ENCODE results near the gene MOGAT3. TPM values are rescaled to one million over a fixed set of nuclear protein-coding genes. Genes with fewer than 3 reads are reported as not detected.

Gene MOGAT3
- total RNA-seq, 1 experiment from 2014 or later = 0.21 TPM

DNA sequence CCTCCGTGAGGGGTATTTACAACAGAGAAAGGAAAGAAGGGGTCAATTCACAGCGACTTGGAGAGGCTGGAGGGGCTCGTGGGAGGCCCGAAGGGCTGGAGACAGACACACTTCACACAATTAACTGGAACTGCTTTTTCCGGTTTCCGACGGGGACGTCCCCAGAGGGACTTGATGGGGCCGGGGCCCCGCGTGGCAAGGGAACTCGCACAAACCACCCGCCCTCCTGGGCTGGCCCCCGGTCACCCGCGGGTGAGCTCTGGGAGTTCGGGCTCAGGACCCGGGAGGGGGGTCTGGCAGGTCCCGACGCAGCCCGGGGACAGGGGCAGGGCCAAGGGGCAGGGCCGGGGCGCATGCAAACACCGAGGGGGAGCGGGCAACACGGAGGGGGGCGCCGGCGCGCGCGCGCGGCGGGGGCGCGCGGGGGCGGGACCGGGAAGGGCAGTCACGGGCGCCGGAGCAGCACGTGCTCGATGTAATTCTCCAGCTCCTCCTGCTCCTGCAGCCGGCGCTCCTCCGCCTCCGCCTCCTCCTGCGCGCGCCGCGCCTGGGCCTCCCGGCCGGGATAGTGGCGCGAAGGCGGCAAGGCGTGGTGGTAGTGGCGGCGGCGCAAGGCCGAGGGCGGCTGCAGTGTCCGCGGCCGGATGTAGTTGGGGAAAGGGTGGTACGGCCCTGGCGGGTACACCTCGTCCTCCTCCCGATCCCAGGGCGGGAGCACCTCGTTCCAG lies 38.1 kb downstream of the MOGAT3 start:
- DNase-seq (ENCODE audit: low read depth) = peak; percentile 62

- no peak for DNase-seq (ENCODE audit: low read depth)
Measured at GRCh38 chr7:101161692-101162471, 39.0 kb downstream of the MOGAT3 start.

DNA sequence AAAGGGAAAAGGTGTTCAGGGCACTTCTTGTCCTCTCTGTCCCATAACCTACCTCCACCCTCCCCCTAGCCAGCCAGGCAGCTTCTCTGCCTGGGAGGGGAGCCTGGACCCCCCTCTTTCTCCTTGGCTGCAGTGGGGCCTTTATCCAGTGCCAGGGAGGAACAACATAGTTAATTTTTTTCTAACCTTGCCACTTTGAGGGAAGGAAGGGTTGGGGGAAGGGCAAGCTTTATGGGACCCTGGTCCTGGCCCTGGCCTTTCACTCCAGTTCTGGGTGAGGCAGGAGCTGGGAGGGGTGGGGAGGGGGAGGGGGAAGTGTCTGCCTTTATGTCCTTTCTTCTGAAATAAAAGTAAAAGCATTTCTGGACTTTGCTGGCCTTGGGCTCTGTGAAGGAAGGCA lies 39.9 kb downstream of the MOGAT3 start:
- no peak for DNase-seq (ENCODE audit: low read depth)

GRCh38 chr7:101159696-101160674 lies 40.9 kb downstream of the MOGAT3 start:
- DNase-seq (ENCODE audit: low read depth) = peak; percentile 84

DNA sequence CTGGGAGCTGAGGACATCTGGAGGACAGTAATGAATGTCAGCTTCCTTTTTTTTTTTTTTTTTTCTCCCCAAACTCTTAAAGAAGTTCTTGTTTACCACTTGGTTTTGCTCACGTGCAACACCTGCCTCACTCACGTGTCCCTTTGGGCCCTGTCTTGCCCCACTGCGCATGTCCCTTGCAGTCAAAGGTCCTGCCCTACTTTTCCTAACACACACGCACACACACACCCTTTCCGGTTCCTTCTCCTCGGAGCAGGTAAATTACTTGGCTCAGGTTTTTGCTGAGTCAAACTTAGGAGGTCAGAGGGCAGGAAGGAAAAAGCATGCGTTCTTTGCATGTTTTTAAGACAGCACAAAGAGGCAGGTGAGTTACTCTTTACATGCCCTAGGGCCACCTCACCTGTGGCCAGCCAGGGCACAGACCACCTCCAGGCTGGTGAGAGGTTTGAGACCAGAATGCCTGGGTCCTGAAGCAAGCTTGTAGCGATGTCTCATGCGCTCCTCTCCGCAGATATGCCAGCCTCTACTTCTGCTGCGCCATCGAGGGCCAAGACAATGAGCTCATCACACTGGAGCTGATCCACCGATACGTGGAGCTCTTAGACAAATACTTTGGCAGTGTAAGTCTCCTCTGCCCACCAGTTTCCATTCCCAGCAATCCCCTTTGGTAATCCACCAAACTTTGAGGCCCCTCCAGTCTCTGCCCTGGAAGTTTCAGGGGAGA lies 43.8 kb downstream of the MOGAT3 start:
- DNase-seq (ENCODE audit: low read depth) = no peak

- DNase-seq (ENCODE audit: low read depth) = no peak
Measured at GRCh38 chr7:101156277-101156676, 44.6 kb downstream of the MOGAT3 start.

GRCh38 chr7:101155303-101155702 lies 45.5 kb downstream of the MOGAT3 start:
- DNase-seq (ENCODE audit: low read depth) = no peak

DNA sequence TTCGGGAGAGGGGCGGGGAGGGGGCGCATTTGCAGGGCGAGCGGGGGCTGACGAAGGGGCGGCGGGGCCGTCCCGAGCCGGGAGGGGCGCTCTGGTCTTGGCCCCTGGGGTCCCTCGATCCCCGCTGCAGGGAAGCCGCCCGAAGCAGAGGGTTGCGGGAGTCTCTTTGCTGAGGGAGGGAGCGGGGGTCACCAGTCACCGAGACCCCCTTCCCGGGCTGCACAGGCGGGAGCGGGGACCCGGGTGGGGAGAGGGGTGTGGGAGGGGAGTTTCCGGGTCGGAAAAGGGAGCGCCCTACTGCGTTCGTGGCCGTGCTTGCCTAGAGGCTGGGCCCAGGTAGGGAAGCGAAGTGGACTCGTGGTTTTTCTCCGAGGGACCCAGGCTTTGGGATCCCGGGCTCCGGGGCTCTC lies 46.1 kb downstream of the MOGAT3 start:
- no peak for DNase-seq (ENCODE audit: low read depth)

GRCh38 chr7:101153969-101154692 lies 46.7 kb downstream of the MOGAT3 start, which contains the start of gene AP1S1:
AP1S1 (plus strand) TSS chr7:101154476; CDS start chr7:101154515, 39 bp downstream.
- peak; percentile 98 for DNase-seq (ENCODE audit: low read depth)

GRCh38 chr7:101151908-101152651 lies 48.8 kb downstream of the MOGAT3 start:
- no peak for DNase-seq (ENCODE audit: low read depth)

Small RNAs within 50 kb of the gene (small RNA-seq; reads per million reads assigned to genes)
- not detected for gene MIR4653

Other genes with a start within 250 kb of the MOGAT3 start
- gene MUC12, start 231.5 kb downstream of the MOGAT3 start, total RNA-seq (2014; rRNA removed; shearing (Covaris generic)) = not detected in 2 replicates
- not detected in 2 replicates for gene MUC17, start 181.0 kb downstream of the MOGAT3 start, total RNA-seq (2014; rRNA removed; shearing (Covaris generic))
- 10.8 and 11.4 TPM in 2 replicates for gene TRIM56, start 115.6 kb downstream of the MOGAT3 start, total RNA-seq (2014; rRNA removed; shearing (Covaris generic))
- gene SERPINE1, start 73.9 kb downstream of the MOGAT3 start, total RNA-seq (2014; rRNA removed; shearing (Covaris generic)) = 179 and 187 TPM in 2 replicates
- 184 TPM in 2 replicates for gene AP1S1, start 46.6 kb downstream of the MOGAT3 start, total RNA-seq (2014; rRNA removed; shearing (Covaris generic))
- 29.8 and 45.2 TPM in 2 replicates for gene VGF, start 35.5 kb downstream of the MOGAT3 start, total RNA-seq (2014; rRNA removed; shearing (Covaris generic))
- not detected in 2 replicates for gene NAT16, start 20.7 kb downstream of the MOGAT3 start, total RNA-seq (2014; rRNA removed; shearing (Covaris generic))
- gene PLOD3, start 16.5 kb upstream of the MOGAT3 start, total RNA-seq (2014; rRNA removed; shearing (Covaris generic)) = 90.0 and 102 TPM in 2 replicates
- 148 and 157 TPM in 2 replicates for gene ZNHIT1, start 17.1 kb upstream of the MOGAT3 start, total RNA-seq (2014; rRNA removed; shearing (Covaris generic))
- 7.5 and 10.6 TPM in 2 replicates for gene CLDN15, start 36.8 kb upstream of the MOGAT3 start, total RNA-seq (2014; rRNA removed; shearing (Covaris generic))
- 137 and 211 TPM in 2 replicates for gene FIS1, start 44.0 kb upstream of the MOGAT3 start, total RNA-seq (2014; rRNA removed; shearing (Covaris generic))
- gene IFT22, start 120.8 kb upstream of the MOGAT3 start, total RNA-seq (2014; rRNA removed; shearing (Covaris generic)) = 19.6 and 23.8 TPM in 2 replicates
- 0.02 TPM in 1 of 2 replicates, not detected in the other for gene COL26A1, start 161.8 kb upstream of the MOGAT3 start, total RNA-seq (2014; rRNA removed; shearing (Covaris generic))